OCI-LY1 (cell line): ENCODE data around the gene EPN2.

Experiments
- H2AFZ ChIP-seq: fragments of 200-600 bp; sonication (generic), shearing (Covaris generic); 2 replicates; pipeline ENCODE4 v1.6.0; 2014; ENCODE audit warnings: antibody characterized with exemption, mild to moderate bottlenecking, low read length
- H3F3A ChIP-seq: fragments of 200-600 bp; sonication (generic), shearing (Covaris generic); 2 replicates; pipeline ENCODE4 v1.6.0; 2014; ENCODE audit warnings: mild to moderate bottlenecking, antibody characterized with exemption, low read length, moderate library complexity; ENCODE audit not compliant: insufficient read depth
- H3K27ac ChIP-seq: fragments of 200-600 bp; sonication (generic); 2 replicates; pipeline ENCODE4 v1.5.1; 2014; ENCODE audit warnings: low read length, mixed run types, mild to moderate bottlenecking, low read depth; ENCODE audit not compliant: poor library complexity, severe bottlenecking
- H3K27me3 ChIP-seq: fragments of 200-600 bp; sonication (generic); 2 replicates; pipeline ENCODE4 v1.6.0; 2014; ENCODE audit warnings: antibody characterized with exemption, mild to moderate bottlenecking, low read length, moderate library complexity; ENCODE audit not compliant: insufficient read depth
- H3K36me3 ChIP-seq: fragments of 200-600 bp; sonication (generic); 2 replicates; pipeline ENCODE4 v1.6.1; 2014; ENCODE audit warnings: mild to moderate bottlenecking, antibody characterized with exemption, low read length, moderate library complexity, mixed read lengths; ENCODE audit not compliant: insufficient read depth
- H3K4me1 ChIP-seq: fragments of 200-600 bp; sonication (generic); 2 replicates; pipeline ENCODE4 v1.5.1; 2014; ENCODE audit warnings: mild to moderate bottlenecking, low read length, moderate library complexity; ENCODE audit not compliant: insufficient read depth, severe bottlenecking
- H3K4me2 ChIP-seq: fragments of 200-600 bp; sonication (generic), shearing (Covaris generic); 2 replicates; pipeline ENCODE4 v1.6.1; 2014; ENCODE audit warnings: low read length
- H3K4me3 ChIP-seq: fragments of 200-600 bp; sonication (generic); 2 replicates; pipeline ENCODE4 v1.5.1; 2014; ENCODE audit warnings: low read length, low read depth, mild to moderate bottlenecking, mixed read lengths; ENCODE audit not compliant: poor library complexity, severe bottlenecking
- H3K79me2 ChIP-seq: fragments of 200-600 bp; shearing (Covaris generic); 2 replicates; pipeline ENCODE4 v1.6.1; 2016; ENCODE audit warnings: mixed run types, low read length, mixed read lengths; ENCODE audit not compliant: insufficient read depth
- H3K9ac ChIP-seq: fragments of 200-600 bp; sonication (generic), shearing (Covaris generic); 2 replicates; pipeline ENCODE4 v1.6.1; 2014; ENCODE audit warnings: mild to moderate bottlenecking, low read length, mixed read lengths
- H3K9me2 ChIP-seq: fragments of 200-600 bp; sonication (generic), shearing (Covaris generic); 2 replicates; pipeline ENCODE4 v1.6.1; 2014; ENCODE audit warnings: low read depth, mild to moderate bottlenecking, low read length, mixed read lengths
- H3K9me3 ChIP-seq: fragments of 200-600 bp; shearing (Covaris generic); 2 replicates; pipeline ENCODE4 v1.6.1; 2014; ENCODE audit warnings: low read length, mixed read lengths
- H4K20me1 ChIP-seq: fragments of 200-600 bp; sonication (generic), shearing (Covaris generic); 2 replicates; pipeline ENCODE4 v1.6.0; 2016; ENCODE audit warnings: mild to moderate bottlenecking, low read length; ENCODE audit not compliant: insufficient read depth
- CTCF ChIP-seq: fragments of 200-600 bp; sonication (generic), shearing (Covaris generic); IDR thresholded peaks from 2 replicates; pipeline ENCODE4 v1.5.1; 2017; ENCODE audit warnings: mild to moderate bottlenecking, antibody characterized with exemption, low read length, moderate library complexity, mixed read lengths
- EZH2 ChIP-seq: fragments of 200-600 bp; sonication (generic), shearing (Covaris generic); IDR thresholded peaks from 2 replicates; pipeline ENCODE4 v1.8.0; 2017; ENCODE audit warnings: borderline replicate concordance, mixed run types, mild to moderate bottlenecking, antibody characterized with exemption, low read length, moderate library complexity, mixed read lengths

The EPN2 gene

GRCh38 chr17:19260958-19261357, 23.8 kb downstream of the EPN2 start:
- no peaks in the 10 kb centered on the region for H3K79me2 ChIP-seq
- no peak overlapping the region for H3K4me2 ChIP-seq
- H3K4me1 ChIP-seq, result no peaks in the 10 kb centered on the region
- H3F3A ChIP-seq, result no peaks in the 10 kb centered on the region
- H3K36me3 ChIP-seq, result no peaks in the 10 kb centered on the region
- H3K27ac ChIP-seq, result no peak overlapping the region
- H3K4me3 ChIP-seq, result no peak overlapping the region
- 0 out of 2 replicates have a peak, but pooled peaks cover 3% of the 10 kb centered on the region for H3K27me3 ChIP-seq
- TF ChIP-seq CTCF, result no peak; the same call in 1 of the 2 replicates
- TF ChIP-seq EZH2, result no peak
- H3K9me2 ChIP-seq, result no peaks in the 10 kb centered on the region
- no peaks in the 10 kb centered on the region for H4K20me1 ChIP-seq
- H3K9me3 ChIP-seq, result no peaks in the 10 kb centered on the region
- no peak overlapping the region for H3K9ac ChIP-seq
- no peak overlapping the region for H2AFZ ChIP-seq

- 0 out of 2 replicates have a peak, but pooled peaks cover 3% of the 10 kb centered on the region for H3K27me3 ChIP-seq
- no peaks in the 10 kb centered on the region for H3K79me2 ChIP-seq
- H3K36me3 ChIP-seq, result no peaks in the 10 kb centered on the region
- no peaks in the 10 kb centered on the region for H3K9me2 ChIP-seq
- no peak for TF ChIP-seq CTCF
- no peak for TF ChIP-seq EZH2
- no peak overlapping the region for H3K4me3 ChIP-seq
- H2AFZ ChIP-seq, result no peak overlapping the region
- no peaks in the 10 kb centered on the region for H3K4me1 ChIP-seq
- H3K9me3 ChIP-seq, result no peaks in the 10 kb centered on the region
- no peaks in the 10 kb centered on the region for H4K20me1 ChIP-seq
- no peak overlapping the region for H3K27ac ChIP-seq
- no peaks in the 10 kb centered on the region for H3F3A ChIP-seq
- H3K4me2 ChIP-seq, result no peak overlapping the region
- no peak overlapping the region for H3K9ac ChIP-seq
These were observed 24.3 kb downstream of the EPN2 start for GRCh38 chr17:19261426-19261825.

- Histone ChIP-seq H2AFZ (no peak overlapping the region), H3K4me1 (no peaks in the 10 kb centered on the region), H3K4me2 (no peak overlapping the region), H3K79me2 (no peaks in the 10 kb centered on the region), H3K27ac (no peak overlapping the region), H3K9me2 (no peaks in the 10 kb centered on the region), H3K4me3 (no peak overlapping the region), H3K27me3 (no peaks in the 10 kb centered on the region), H4K20me1 (no peaks in the 10 kb centered on the region), H3K9me3 (no peaks in the 10 kb centered on the region), H3F3A (no peaks in the 10 kb centered on the region), H3K9ac (no peak overlapping the region), H3K36me3 (no peaks in the 10 kb centered on the region)
- TF ChIP-seq EZH2 (no peak), CTCF (no peak)
These were observed 25.8 kb downstream of the EPN2 start for GRCh38 chr17:19262650-19263631.
